ENCODE measurements around the gene LRRC10B.

GRCh38 chr11:61477727-61478148, 30.8 kb upstream of the LRRC10B start:
- TF ChIP-seq, protein P1, sequence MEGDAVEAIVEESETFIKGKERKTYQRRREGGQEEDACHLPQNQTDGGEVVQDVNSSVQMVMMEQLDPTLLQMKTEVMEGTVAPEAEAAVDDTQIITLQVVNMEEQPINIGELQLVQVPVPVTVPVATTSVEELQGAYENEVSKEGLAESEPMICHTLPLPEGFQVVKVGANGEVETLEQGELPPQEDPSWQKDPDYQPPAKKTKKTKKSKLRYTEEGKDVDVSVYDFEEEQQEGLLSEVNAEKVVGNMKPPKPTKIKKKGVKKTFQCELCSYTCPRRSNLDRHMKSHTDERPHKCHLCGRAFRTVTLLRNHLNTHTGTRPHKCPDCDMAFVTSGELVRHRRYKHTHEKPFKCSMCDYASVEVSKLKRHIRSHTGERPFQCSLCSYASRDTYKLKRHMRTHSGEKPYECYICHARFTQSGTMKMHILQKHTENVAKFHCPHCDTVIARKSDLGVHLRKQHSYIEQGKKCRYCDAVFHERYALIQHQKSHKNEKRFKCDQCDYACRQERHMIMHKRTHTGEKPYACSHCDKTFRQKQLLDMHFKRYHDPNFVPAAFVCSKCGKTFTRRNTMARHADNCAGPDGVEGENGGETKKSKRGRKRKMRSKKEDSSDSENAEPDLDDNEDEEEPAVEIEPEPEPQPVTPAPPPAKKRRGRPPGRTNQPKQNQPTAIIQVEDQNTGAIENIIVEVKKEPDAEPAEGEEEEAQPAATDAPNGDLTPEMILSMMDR (conservative IDR thresholded peaks at IDR 0.05): peak; percentile 100
- no peak for TF ChIP-seq EZH2 (IDR thresholded peaks at IDR 0.05; ENCODE audit: low read depth)

Data from PC-9 (cell line).